K562 (cell line): ENCODE data around the gene HEBP2. TPM values are rescaled to one million over a fixed set of nuclear protein-coding genes. Genes with fewer than 3 reads are reported as not detected.

Experiments
- ATAC-seq: fragments of 200-7000 bp; cut with Tn5 transposase; 3 replicates; pipeline ENCODE4 v1.9.1; 2020; ENCODE audit warnings: moderate library complexity
- BruUV-seq: library from RNA; stranded (reverse); fragments of 400-500 nt; replicated peaks from 2 replicates; lab custom pipeline; 2021; lab: Mats Ljungman, UMichigan
- CTCF ChIA-PET: fragments of 300-600 bp; formaldehyde crosslinking; extraction: SDS; loops from one replicate; lab custom pipeline; 2021; ENCODE audit warnings: low intra/inter-chr PET ratio; lab: Yijun Ruan, JAX
- POLR2A ChIA-PET: fragments of 300-600, 350-650 bp; sonication (Branson Sonifier 250); formaldehyde crosslinking; extraction: SDS; loops from one replicate; lab custom pipeline; 2021; ENCODE audit warnings: antibody characterized with exemption, inconsistent platforms; lab: Yijun Ruan, JAX
- DNase-seq, 4 experiments: peaks; one replicate each; pipeline versions ENCODE4 v3.0.0 to v3.0.0-alpha.2; 2011 to 2018; ENCODE audit warnings: low spot score in 3 of 4, mixed read lengths in 3 of 4; ENCODE audit errors: extremely low read depth in 1 of 4
- FAIRE-seq: peaks from 2 replicates; lab custom pipeline; 2011; peaks lifted over from hg19 to GRCh38; lab: Jason Lieb, UNC
- H2AFZ ChIP-seq: 2 replicates; pipeline ENCODE4 v1.6.0; 2011; ENCODE audit warnings: low read depth, low read length, control low read depth, inconsistent platforms
- H3K27ac ChIP-seq: fragments of 200-600 bp; 3 replicates; pipeline ENCODE4 v1.8.0; 2011; ENCODE audit warnings: low read depth, mild to moderate bottlenecking, control low read depth, inconsistent platforms, low read length, moderate library complexity, mixed read lengths; ENCODE audit errors: extremely low read depth
- H3K27me3 ChIP-seq, 2 experiments: fragments of 300-600 bp in 1 of 2; 2 replicates in 1 of 2; 3 replicates in 1 of 2; pipeline versions ENCODE4 v1.6.0 to v1.8.0; 2011; ENCODE audit warnings: inconsistent platforms in 2 of 2, low read length in 2 of 2, mild to moderate bottlenecking in 1 of 2, mixed read lengths in 1 of 2, moderate library complexity in 1 of 2; ENCODE audit not compliant: control insufficient read depth in 2 of 2, insufficient read depth in 2 of 2
- H3K36me3 ChIP-seq: fragments of 300-600 bp; 3 replicates; pipeline ENCODE4 v1.8.0; 2011; ENCODE audit warnings: mild to moderate bottlenecking, low read length, inconsistent platforms; ENCODE audit not compliant: control insufficient read depth, insufficient read depth
- H3K4me1 ChIP-seq, 2 experiments: fragments of 200-600 bp in 1 of 2; replicated peaks in 1 of 2; 2 replicates in 1 of 2; 3 replicates in 1 of 2; pipeline versions ENCODE4 v1.5.1 to v1.8.0; 2011; ENCODE audit warnings: inconsistent platforms in 2 of 2, low read length in 2 of 2, mild to moderate bottlenecking in 1 of 2, mixed read lengths in 1 of 2, moderate library complexity in 1 of 2; ENCODE audit not compliant: control insufficient read depth in 2 of 2, insufficient read depth in 2 of 2
- H3K4me2 ChIP-seq: 2 replicates; pipeline ENCODE4 v1.6.1; 2011; ENCODE audit warnings: low read length, control low read depth, inconsistent platforms, mixed read lengths; ENCODE audit not compliant: insufficient read depth
- H3K4me3 ChIP-seq: fragments of 200-600 bp; sonication (generic), shearing (Covaris generic); 2 replicates; pipeline ENCODE4 v1.5.1; 2016; ENCODE audit warnings: control low read depth, inconsistent platforms
- H3K79me2 ChIP-seq: fragments of 200-600 bp; 3 replicates; pipeline ENCODE4 v1.8.0; 2011; ENCODE audit warnings: low read length, inconsistent platforms; ENCODE audit not compliant: control insufficient read depth, insufficient read depth
- H3K9ac ChIP-seq, 2 experiments: 2 replicates each; pipeline versions ENCODE4 v1.6.0 to v1.6.1; 2011; ENCODE audit warnings: low read depth in 2 of 2, low read length in 2 of 2, control low read depth in 1 of 2, inconsistent platforms in 1 of 2, mild to moderate bottlenecking in 1 of 2, mixed read lengths in 1 of 2; ENCODE audit not compliant: insufficient read depth in 1 of 2
- H3K9me1 ChIP-seq: one replicate; pipeline ENCODE4 v1.6.0; 2011; ENCODE audit warnings: inconsistent platforms, mild to moderate bottlenecking, low read length, moderate library complexity; ENCODE audit not compliant: control insufficient read depth, insufficient read depth
- H3K9me3 ChIP-seq: replicated peaks from 2 replicates; pipeline ENCODE4 v1.5.1; 2011; ENCODE audit warnings: low read depth, low read length, inconsistent platforms; ENCODE audit not compliant: control insufficient read depth, insufficient read depth
- H4K20me1 ChIP-seq: replicated peaks from 2 replicates; pipeline ENCODE4 v1.6.1; 2011; ENCODE audit warnings: low read length, inconsistent platforms, mixed read lengths; ENCODE audit not compliant: control insufficient read depth, insufficient read depth
- ARID3B ChIP-seq: fragments of 250-450 bp; sonication (Bioruptor Pico); IDR thresholded peaks from 2 replicates; pipeline ENCODE4 v1.4.0; 2020; ENCODE audit warnings: borderline replicate concordance
- ELK1 ChIP-seq: sonication (generic); formaldehyde crosslinking; IDR thresholded peaks from 2 replicates; pipeline ENCODE4 v1.8.1; 2022; ENCODE audit warnings: missing genetic modification reagents
- GTF3C2 ChIP-seq: IDR thresholded peaks from 3 replicates; pipeline ENCODE4 v1.6.1; 2011; ENCODE audit warnings: borderline replicate concordance, mild to moderate bottlenecking, moderate library complexity; ENCODE audit not compliant: insufficient read length; ENCODE audit errors: extremely low read depth
- POLR2G ChIP-seq: fragments of 200-400 bp; formaldehyde crosslinking; IDR thresholded peaks from 2 replicates; pipeline ENCODE4 v1.6.1; 2017; ENCODE audit warnings: low read depth, mild to moderate bottlenecking, antibody characterized with exemption, low read length, moderate library complexity
- ZNF239 ChIP-seq: fragments of 250-450 bp; sonication (Bioruptor Pico); IDR thresholded peaks from 2 replicates; pipeline ENCODE4 v1.4.0; 2020; ENCODE audit warnings: mild to moderate bottlenecking
- WGBS: fragments of 100-300 bp; shearing (Covaris generic); methylation state at CpG from one replicate; pipeline ENCODE4 v1.1.6; 2016; ENCODE audit warnings: low coverage, mixed read lengths; ENCODE audit not compliant: insufficient coverage; ENCODE audit errors: missing lambda C conversion rate; 5-methylcytosine and 5-hydroxymethylcytosine counted together
- in situ Hi-C: fragments of 300-500 bp; cut with MboI; formaldehyde crosslinking; loops from 4 replicates; pipeline ENCODE4 v1.15.0; 2018; ENCODE audit warnings: inconsistent platforms, mixed read lengths
- intact Hi-C: fragments of 100-400 bp; cut with micrococcal nuclease; formaldehyde crosslinking; loops from 2 replicates; pipeline ENCODE4 v1.14.2; 2022
- polyA plus RNA-seq, 8 experiments: library from polyadenylated mRNA; depleted of rRNA in 4 of 8; stranded (reverse) in 5 of 8; unstranded in 3 of 8; fragments of >200 nt; fragmentation: Nextera tagmentation in 2 of 8; fragmentation: Illumina TruSeq in 1 of 8; extraction: Ambion mirVana in 2 of 8; extraction: Trizol in 1 of 8; gene quantifications; 2 replicates each; pipeline versions ENCODE4 v1.2.1 to v1.2.3, GENCODE V29; 2011 to 2014; ENCODE audit warnings: inconsistent platforms in 1 of 8, missing spikeins in 1 of 8
- total RNA-seq, 7 experiments: library from RNA; depleted of rRNA in 6 of 7; stranded (reverse); fragments of >200 nt in 6 of 7; fragmentation: Illumina TruSeq in 2 of 7; extraction: Trizol in 2 of 7; gene quantifications; 2 replicates each; pipeline versions ENCODE4 v1.2.1 to v1.2.3, GENCODE V29; 2011 to 2021; ENCODE audit warnings: low replicate concordance in 1 of 7

HEBP2 gene
- total and polyA plus RNA-seq, 9 of the 15 experiments (the other 6 are each of a cell fraction or from before 2014, with no cell fraction given): 8.5 to 63.7 (median 36.9) TPM

- TF ChIP-seq ELK1 (CRISPR knock-in tag) (no peak), ZNF239 (CRISPR knock-in tag) (no peak), GTF3C2 (no peak)
- TF ChIP-seq, all 486 proteins: peak for 0
Observed at GRCh38 chr6:138415125-138415524, 11.1 kb downstream of the HEBP2 start (continued).

- no peaks in the 10 kb centered on the region for H3K9me1 ChIP-seq
- DNase-seq: no peak
- H3K4me1 ChIP-seq: no peaks in the 10 kb centered on the region
- intact Hi-C loops (no loop called here), in situ Hi-C loops (no loop called here)
- ATAC-seq: no peak
- no peak for FAIRE-seq
- CTCF ChIA-PET: no interaction called here
- H3K4me3 ChIP-seq: no peak overlapping the region
- H2AFZ ChIP-seq: no peak overlapping the region
- H3K27ac ChIP-seq: no peak overlapping the region
- no peak for TF ChIP-seq ARID3B
- 0 out of 2 replicates have a peak, but pooled peaks have one; percentile 30 for TF ChIP-seq POLR2G
- TF ChIP-seq, all 486 proteins: peak for 1
- no peaks in the 10 kb centered on the region for H3K9me3 ChIP-seq
- 15% methylated on average over 4 of the region's 4 CpGs for WGBS
- peaks cover 24% of the 10 kb centered on the region; the same call in 2 of the 3 replicates for H3K36me3 ChIP-seq
- no peaks in the 10 kb centered on the region for H3K79me2 ChIP-seq
- BruUV-seq: no TSS peak
- no peak overlapping the region for H3K4me2 ChIP-seq
- H3K9ac ChIP-seq: no peak overlapping the region
- H3K27me3 ChIP-seq: peaks cover 0 to 16% of the 10 kb centered on the region in 2 experiments; a peak in 3 of 5 replicates
- POLR2A ChIA-PET: interaction anchor here (0.8 kb wide), 1 partner anchor 9 kb away, joined by 5 read pairs; no protein-coding TSS in a partner anchor
- no peaks in the 10 kb centered on the region for H4K20me1 ChIP-seq
Observed at GRCh38 chr6:138416206-138416605, 12.2 kb downstream of the HEBP2 start.
